ENCODE measurements around the gene HLA-C.
"Not testable (repeated sequence)": the region's sequence is repeated elsewhere in the genome, so short reads cannot be mapped to it uniquely, and the experiment has no call there.

Gene HLA-C

DNA sequence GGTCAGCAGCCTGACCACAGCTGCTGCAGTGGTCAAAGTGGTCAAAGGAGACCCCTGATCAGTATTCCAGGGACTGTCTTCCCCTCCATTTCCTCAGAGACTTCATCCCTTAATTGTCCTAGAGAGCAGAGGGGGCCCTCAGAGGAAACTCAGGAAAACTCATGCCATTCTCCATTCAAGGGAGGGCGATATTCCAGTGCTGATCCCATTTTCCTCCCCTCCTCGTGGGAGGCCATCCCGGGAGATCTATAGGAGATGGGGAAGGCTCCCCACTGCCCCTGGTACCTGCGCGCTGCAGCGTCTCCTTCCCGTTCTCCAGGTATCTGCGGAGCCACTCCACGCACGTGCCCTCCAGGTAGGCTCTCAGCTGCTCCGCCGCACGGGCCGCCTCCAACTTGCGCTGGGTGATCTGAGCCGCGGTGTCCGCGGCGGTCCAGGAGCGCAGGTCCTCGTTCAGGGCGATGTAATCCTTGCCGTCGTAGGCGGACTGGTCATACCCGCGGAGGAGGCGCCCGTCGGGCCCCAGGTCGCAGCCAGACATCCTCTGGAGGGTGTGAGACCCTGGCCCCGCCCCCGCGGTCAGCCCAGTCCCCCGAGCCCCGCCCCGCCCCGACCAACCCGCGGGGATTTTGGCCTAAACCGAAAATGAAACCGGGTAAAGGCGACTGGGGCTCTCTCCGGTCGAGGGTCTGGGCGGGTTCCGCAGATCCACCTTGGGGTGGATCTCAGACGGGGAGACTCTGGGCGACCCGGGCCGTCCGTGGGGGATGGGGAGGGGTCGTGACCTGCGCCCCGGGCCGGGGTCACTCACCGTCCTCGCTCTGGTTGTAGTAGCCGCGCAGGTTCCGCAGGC, 878 bp downstream of the HLA-C start:
- peak; percentile 16 for DNase-seq (ENCODE audit: low read depth, low spot score)

DNA sequence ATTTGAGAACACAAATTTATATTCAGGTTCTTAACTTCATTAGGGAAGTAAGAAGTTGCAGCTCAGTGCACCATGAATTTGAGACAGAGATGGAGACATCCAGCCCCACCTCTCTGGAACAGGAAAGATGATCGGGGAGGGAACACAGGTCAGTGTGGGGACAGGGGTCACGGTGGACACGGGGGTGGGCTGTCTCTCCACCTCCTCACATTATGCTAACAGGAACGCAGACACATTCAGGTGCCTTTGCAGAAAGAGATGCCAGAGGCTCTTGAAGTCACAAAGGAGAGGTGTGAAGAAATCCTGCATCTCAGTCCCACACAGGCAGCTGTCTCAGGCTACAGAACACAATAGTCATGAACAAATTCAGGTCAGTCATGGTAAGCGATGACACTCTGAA, 3.1 kb downstream of the HLA-C start:
- DNase-seq (ENCODE audit: low read depth, low spot score): no peak

DNA sequence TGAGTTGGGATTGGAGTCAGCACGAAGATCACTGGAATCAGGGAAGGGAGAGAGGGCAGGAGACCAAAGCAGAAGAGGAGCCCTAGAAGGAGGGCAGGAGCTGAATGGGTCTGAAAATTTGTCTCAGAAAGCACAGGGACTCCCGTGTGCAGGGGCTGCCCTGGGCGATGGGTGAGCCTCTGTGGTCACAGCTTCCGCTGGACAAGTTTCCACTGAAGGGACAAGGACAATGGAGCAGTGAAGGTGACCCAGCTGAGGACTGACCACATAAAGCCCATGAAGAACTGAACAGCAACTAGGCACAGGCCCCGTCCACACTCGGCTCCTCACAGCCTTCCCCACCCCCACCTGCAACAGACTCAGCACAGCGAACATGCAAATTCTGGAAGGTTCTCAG, 3.5 kb downstream of the HLA-C start:
- DNase-seq (ENCODE audit: low read depth, low spot score): no peak

DNA sequence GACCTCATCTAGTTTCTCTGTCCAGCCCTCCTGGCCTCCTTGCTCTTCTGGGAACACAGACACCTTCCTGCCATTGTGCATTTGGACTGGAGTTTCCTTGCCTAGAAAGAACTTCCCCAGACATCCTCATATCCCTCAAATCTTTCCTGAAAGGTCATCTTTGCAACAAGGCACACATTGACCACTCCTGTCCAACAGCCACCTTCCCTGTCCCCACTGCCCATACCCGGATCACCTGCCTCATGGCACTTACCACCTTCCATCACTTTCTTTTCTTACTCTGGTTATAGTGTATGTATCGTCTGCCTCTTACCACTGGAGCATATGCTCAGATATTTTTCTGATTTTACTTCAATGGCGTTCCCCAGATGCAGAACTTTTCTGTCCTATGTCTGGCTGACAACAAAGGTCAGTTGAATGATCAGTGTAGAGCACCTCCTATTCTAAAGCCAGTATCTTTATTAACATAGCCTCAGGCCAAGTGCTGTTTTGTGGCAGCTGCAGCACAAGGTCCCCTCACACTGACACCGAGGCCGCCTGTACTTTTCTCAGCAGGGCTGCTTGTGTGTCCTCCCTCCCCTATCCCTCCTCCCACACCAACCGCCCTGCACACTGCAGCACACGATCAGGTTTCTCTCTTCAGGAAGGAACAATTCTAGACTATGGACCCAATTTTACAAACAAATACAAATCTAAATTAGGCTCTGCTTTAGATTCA, 4.1 kb downstream of the HLA-C start:
- DNase-seq (ENCODE audit: low read depth, low spot score): peak; percentile 52

DNA sequence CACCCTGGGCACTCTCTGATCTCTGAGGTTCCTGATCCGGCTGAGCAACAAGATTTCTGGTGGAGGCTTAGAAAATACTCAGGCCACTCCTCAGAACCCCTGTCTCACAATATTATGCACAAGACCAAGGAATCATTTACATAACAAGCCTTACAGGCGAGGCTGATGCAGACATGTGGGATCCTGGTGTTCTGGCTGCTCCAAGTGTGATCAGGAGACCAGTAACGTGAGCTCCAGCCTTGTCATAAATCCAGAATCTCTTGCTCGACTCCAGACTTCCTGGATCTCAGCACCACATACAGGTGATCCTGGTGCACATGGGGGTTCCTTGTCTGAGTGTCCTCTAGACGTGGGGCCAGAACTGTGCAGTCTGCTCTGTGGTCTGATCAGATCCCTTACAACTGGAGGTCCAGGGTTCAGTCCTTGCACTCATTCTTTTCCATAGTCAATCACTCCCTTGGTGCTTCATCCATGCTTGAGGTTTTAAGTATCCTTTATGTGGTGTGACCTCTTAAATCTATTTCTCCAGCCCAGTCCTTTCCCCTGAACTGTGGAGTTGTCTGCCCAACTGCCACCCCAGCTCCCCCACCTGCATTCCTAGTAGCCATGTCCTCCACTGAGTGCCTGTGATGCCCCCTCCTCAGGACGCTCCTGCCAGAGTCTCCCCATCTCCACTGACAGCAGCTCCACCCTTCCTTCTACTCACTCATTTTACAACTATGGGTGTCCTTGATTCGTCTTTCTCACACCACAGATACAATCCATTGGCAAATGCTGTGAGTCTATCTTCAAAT, 5.1 kb downstream of the HLA-C start:
- DNase-seq (ENCODE audit: low read depth, low spot score): no peak

DNA sequence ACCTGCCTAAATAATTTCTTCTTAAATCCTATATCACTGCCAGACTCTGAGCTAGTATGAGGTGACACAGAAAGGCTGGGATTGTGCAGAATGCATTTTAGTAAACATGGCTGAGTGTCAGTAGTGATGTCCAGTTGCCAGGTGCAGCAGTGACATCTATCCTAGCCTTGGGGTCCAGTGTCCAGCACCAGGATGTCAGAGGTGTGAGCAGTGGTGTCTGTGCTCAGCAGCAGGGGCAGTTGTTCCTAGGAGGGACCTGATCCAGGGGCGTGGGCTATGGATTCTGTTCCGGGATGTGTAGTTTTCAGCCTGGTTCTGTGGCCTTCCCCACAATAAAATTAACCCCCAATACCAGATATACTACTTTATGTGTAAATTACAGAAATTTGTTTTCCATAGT, 6.0 kb downstream of the HLA-C start:
- DNase-seq (ENCODE audit: low read depth, low spot score): no peak

DNA sequence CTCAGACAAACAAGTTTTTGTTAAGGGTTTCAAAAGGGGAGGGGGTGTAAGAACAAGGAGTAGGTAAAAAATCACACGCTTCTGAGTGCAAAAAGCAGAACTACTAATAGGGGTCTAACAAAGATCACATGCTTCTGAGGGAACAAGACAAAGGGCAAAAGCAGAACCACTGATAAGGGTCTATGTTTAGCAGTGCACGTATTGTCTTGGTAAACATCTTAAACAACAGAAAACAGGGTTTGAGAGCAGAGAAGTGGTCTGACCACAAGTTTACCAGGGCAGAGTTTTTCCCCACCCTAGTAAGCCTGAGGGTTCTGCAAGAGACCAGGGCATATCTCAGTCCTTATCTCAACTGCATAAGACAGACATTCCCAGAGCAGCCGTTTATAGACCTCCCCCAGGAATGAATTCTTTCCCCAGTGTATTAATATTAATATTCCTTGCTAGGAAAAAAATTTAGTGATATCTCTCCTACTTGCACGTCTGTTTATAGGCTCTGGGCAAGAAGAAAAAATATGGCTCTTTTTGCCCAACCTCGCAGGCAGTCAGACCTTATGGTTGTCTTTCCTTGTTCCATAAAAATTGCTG, 8.5 kb downstream of the HLA-C start:
- not testable (repeated sequence) for DNase-seq (ENCODE audit: low read depth, low spot score)

DNA sequence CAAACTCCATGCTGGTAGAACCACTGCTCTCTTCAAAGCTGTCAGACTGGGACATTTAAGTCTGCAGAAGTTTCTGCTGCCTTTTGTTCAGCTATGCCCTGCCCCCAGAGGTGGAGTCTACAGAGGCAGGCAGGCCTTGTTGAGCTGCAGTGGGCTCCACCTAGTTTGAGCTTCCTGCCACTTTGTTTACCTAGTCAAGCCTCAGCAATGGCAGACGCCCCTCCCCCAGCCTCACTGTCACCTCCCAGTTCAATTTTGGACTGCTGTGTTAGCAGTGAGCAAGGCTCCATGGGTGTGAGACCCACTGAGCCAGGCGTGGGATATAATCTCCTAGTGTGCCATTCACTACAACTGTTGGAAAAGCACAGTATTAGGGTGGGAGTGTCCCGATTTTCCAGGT, 11.9 kb downstream of the HLA-C start:
- not testable (repeated sequence) for DNase-seq (ENCODE audit: low read depth, low spot score)

DNA sequence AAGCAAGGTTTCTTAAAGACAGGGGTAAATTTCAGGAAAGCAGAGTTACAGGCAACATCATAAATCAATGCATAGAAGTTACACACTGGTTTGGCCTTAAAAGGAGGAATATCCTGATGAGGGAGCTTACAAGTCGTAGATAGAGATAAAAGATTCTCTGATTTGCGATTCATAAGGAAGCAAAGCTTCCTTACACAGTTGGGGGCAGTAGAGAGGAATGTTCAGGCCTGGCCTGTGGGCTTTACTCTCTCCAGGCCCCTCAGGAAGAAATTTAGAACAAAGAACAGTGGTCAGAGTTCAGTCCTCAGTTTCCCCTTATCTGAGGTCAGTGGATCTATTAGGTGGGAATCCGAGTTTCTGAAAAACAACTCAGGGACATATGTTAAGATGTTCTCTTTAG, 19.3 kb downstream of the HLA-C start:
- peak; percentile 5 for DNase-seq (ENCODE audit: low read depth, low spot score)

DNA sequence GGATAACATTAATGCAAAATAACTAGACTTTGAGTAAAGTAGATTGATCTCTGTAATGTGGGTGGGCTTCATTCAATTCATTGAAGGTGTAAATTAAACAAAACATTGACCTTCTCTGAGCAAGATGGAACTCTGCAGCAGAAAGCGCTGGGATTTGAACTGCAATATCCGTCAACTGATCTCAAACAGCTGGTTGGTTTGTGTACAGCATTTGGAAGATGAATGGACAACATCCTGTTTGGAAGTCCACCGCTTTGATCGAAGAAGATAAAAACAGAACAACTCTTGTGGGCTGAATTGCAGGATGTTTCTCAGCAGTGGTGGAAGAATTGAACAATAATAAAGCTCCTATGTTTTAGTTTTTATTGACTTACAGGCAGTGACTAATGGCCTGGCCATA, 20.6 kb downstream of the HLA-C start:
- DNase-seq (ENCODE audit: low read depth, low spot score): no peak

DNA sequence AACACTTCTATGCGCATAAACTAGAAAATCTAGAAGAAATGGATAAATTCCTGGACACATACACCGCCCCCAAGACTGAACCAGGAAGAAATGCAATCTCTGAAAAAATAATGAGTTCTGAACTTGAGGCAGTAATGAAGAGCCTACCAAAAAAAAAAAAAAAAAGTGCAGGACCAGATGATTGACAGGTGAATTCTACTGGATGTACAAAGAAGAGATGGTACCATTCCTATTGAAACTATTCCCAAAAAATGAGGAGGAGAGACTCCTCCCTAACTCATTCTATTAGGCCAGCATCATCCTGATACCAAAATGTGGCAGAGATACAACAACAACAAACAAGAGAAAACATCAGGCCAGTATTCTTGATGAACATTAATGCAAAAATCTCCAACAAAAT, 22.7 kb downstream of the HLA-C start:
- no peak for DNase-seq (ENCODE audit: low read depth, low spot score)

DNA sequence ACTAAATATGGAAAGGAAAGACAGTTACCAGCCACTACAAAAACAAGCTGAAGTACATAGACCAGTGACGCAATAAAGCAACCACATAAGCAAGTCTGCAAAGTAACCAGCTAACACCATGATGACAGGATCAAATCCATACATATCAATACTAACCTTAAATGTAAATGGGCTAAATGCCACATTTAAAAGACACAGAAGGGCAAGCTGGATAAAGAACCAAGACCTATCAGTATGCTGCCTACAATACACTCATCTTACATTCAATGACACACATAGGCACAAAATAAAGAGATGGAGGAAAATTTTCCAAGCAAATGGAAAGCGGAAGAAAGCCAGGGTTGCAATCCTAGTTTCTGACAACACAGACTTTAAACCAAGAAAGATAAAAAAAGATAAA, 24.1 kb downstream of the HLA-C start:
- DNase-seq (ENCODE audit: low read depth, low spot score): no peak

DNA sequence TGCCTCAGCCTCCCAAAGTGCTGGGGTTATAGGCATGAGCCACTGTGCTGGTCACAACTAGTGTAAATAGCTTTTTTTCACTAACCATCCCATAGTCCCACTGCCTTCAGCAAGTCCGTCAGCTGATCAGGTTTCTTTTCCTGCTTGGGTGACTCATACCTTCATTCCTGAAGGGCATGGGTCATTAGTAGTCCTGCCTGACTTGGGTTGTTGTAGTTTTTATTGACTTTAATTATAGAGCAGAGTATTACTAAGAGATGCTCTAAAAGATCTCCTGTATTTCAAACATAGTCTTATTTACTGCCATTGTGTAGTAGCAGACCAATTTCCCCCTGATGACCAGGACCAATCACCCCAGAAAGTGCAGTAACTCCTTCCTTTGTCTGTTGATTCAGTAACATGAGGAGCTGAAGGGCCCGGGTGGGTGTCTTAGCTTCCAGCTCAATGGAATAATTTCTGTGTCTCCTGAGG, 25.8 kb downstream of the HLA-C start:
- DNase-seq (ENCODE audit: low read depth, low spot score): peak; percentile 65

DNA sequence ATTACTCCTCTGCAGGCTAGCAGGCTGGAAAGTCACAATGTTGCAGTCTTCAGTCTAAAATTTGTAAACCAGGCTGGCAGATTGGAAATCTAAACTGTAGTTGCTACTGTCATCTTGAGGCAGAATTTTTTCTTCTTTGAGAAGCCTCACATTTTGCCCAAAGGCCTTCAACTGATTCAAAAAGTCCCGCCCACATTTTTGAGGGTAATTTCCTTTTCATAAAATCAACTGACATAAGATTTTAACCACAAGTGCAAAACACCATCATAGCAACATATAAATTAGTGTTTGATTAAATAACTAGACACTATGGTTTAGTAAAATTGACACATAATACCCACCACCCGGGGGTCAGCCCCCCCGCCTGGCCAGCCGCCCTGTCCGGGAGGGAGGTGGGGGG, 28.4 kb downstream of the HLA-C start:
- DNase-seq (ENCODE audit: low read depth, low spot score): no peak

DNA sequence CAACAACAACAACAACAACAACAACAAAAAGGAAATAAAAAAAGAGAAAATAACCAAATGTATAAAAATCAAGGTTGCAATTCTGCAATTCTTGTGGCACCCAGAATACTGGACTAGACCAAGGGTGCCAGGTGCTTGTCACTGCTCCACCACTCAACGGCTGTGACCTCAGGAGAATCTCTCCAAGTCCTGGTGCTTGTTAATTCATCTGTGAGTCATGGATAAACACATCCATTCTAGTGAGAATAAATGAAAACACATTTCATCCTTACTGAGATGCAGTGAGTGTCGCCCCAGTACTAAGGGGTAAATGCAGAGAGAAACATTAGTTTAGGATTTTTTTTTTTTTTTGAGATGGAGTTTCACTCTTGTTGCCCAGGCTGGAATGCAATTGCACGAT, 32.0 kb downstream of the HLA-C start:
- no peak for DNase-seq (ENCODE audit: low read depth, low spot score)

DNA sequence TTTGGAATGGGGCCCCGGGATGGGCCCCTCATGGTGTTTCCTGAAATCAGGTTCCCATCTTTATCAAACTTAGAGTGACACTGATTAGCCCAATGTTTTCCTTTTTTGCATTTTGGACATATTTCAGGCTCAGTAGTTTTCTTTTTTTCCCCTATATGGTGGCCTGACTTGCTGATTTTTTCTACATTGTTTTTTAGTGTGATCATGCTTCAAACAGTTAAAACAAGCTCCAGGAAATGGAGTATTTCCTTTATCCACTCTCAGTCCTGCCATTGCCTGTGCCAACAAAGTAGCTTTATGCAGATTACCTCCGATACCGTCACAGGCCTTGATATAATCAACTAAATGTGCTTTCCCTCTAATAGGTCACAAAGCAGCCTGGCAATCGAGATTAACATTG, 37.8 kb downstream of the HLA-C start:
- DNase-seq (ENCODE audit: low read depth, low spot score): not testable (repeated sequence)

DNA sequence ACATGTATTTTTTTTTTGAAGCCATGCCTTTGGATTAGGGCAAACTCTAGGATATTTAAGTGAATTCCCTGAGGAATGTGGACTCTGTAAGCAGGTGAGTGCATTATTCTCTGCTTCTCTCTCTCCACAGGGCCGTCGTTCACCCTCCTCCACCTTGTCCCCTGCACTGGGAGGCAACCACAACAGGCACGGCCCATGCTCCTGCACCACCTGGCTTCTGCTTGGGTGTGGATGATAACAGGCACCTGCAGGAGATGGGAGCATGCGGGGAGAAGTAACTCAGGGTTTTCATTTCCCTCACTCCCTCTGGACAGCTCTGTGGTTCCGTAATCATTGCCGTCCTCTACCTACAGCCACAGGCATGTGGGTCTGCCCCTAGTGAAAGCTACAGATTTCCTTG, 43.4 kb downstream of the HLA-C start:
- no peak for DNase-seq (ENCODE audit: low read depth, low spot score)

DNA sequence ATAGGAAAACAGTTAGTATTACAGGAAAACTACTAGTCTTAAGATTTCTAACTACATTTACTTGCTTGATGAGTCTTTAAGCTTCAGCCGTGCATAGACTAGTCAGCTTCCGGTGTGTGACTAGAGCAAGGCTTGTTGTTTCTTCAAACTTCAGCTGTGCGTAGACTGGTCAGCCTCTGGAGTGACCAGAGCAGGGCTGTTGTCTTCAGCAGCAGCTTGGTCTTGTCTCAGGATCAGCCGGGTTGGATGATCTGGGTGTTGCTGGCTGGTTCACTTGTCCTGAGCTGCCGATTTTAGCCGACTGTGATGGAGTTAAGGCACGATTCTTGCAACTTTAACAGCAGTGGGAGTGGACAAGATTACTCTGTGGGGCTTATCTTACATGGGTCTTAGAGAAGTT, 44.7 kb downstream of the HLA-C start:
- DNase-seq (ENCODE audit: low read depth, low spot score): no peak

DNA sequence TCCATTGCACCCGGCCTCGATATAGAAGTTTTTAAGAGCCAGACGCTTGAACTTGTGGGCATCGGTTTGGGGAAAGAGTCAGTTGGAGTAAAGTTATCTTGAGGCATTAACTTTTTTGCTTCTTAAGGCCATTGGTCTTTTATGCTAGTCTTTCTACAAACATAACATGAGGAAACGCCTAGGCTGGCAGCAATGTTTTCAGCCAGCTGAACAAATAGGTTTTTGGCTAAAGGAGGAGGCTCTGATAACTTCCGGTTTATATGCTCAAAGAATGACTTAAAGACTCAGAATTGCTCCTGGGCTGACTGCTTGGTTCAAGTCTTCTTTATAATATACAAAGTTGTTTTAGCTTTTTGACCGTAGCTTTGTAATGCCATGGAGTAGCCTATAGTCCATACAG, 46.2 kb downstream of the HLA-C start:
- no peak for DNase-seq (ENCODE audit: low read depth, low spot score)

DNA sequence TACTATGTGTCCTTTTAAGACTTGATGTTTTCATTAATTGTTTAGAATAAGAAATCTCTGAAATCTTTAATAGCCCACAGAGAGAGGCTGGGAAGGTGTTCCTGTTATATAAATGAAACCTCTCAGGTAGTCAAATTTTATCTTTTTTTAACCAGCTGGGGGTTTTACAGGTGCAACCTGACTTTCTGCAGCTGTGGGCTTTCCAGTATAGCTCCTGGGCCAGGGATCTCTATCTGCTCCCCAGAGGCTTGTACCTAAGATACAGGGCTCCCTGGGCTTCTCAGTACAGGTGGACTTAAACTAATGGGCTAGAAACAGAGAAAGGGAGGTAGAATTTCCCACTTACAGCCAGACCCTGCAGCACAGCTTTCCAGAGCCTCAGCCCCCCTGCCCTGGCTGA, 49.4 kb downstream of the HLA-C start:
- no peak for DNase-seq (ENCODE audit: low read depth, low spot score)

Data from ELF-1 (cell line).